IMR-90 (cell line): Measurements from ENCODE around the gene ANKRD22. TPM values are rescaled to one million over a fixed set of nuclear protein-coding genes. Genes with fewer than 3 reads are reported as not detected.

Experiments used
- ATAC-seq: fragments of 200-7000 bp; cut with Tn5 transposase; 2 replicates; pipeline ENCODE4 v1.9.1; 2020; ENCODE audit warnings: low read depth, mild to moderate bottlenecking, moderate library complexity
- BruUV-seq: library from RNA; stranded (reverse); fragments of 400-500 nt; replicated peaks from 2 replicates; lab custom pipeline; 2021; lab: Mats Ljungman, UMichigan
- CTCF ChIA-PET: fragments of 300-600 bp; formaldehyde crosslinking; extraction: SDS; loops from one replicate; lab custom pipeline; 2021; ENCODE audit warnings: antibody characterized with exemption; lab: Yijun Ruan, JAX
- POLR2A ChIA-PET: fragments of 300-600 bp; sonication (Branson Sonifier 250); formaldehyde crosslinking; loops from one replicate; lab custom pipeline; 2022; ENCODE audit warnings: antibody characterized with exemption; ENCODE audit not compliant: unreplicated experiment; lab: Charles Lee
- DNase-seq: peaks from one replicate; pipeline ENCODE4 v3.0.0; 2013
- H2AFZ ChIP-seq: replicated peaks from 2 replicates; pipeline ENCODE3; 2013; ENCODE audit warnings: low read length, mild to moderate bottlenecking; ENCODE audit not compliant: poor library complexity
- H2AK5ac ChIP-seq: 2 replicates; pipeline ENCODE4 v1.6.1; 2013; ENCODE audit warnings: low read depth, low read length, inconsistent platforms
- H2AK9ac ChIP-seq: replicated peaks from 2 replicates; pipeline ENCODE3; 2013; ENCODE audit warnings: mild to moderate bottlenecking, low read depth, low read length, moderate library complexity; ENCODE audit not compliant: poor library complexity
- H2BK120ac ChIP-seq: 2 replicates; pipeline ENCODE4 v1.6.1; 2013; ENCODE audit warnings: low read depth, low read length, inconsistent platforms
- H2BK15ac ChIP-seq: 3 replicates; pipeline ENCODE4 v1.6.1; 2013; ENCODE audit warnings: low read depth, low read length, inconsistent platforms
- H2BK20ac ChIP-seq: 2 replicates; pipeline ENCODE4 v1.6.1; 2013; ENCODE audit warnings: low read depth, mild to moderate bottlenecking, inconsistent platforms, low read length, moderate library complexity
- H2BK5ac ChIP-seq: 2 replicates; pipeline ENCODE4 v1.6.1; 2013; ENCODE audit warnings: mild to moderate bottlenecking, low read depth, low read length, inconsistent platforms; ENCODE audit not compliant: poor library complexity, severe bottlenecking
- H3K14ac ChIP-seq: replicated peaks from 2 replicates; pipeline ENCODE4 v1.6.1; 2013; ENCODE audit warnings: low read depth, low read length, inconsistent platforms
- H3K18ac ChIP-seq: 2 replicates; pipeline ENCODE4 v1.6.1; 2013; ENCODE audit warnings: low read depth, low read length, control low read depth
- H3K23ac ChIP-seq: 2 replicates; pipeline ENCODE4 v1.6.1; 2013; ENCODE audit warnings: low read depth, low read length, inconsistent platforms
- H3K27ac ChIP-seq: 2 replicates; pipeline ENCODE4 v1.5.1; 2013; ENCODE audit warnings: mild to moderate bottlenecking, control low read depth, low read length; ENCODE audit not compliant: insufficient read depth
- H3K27me3 ChIP-seq: 2 replicates; pipeline ENCODE4 v1.6.1; 2013; ENCODE audit warnings: low read length; ENCODE audit not compliant: control insufficient read depth, insufficient read depth
- H3K36me3 ChIP-seq: 2 replicates; pipeline ENCODE4 v1.6.1; 2013; ENCODE audit warnings: low read length, mixed read lengths; ENCODE audit not compliant: control insufficient read depth, insufficient read depth
- H3K4ac ChIP-seq: 2 replicates; pipeline ENCODE4 v1.6.1; 2013; ENCODE audit warnings: low read depth, low read length, inconsistent platforms
- H3K4me1 ChIP-seq: 2 replicates; pipeline ENCODE4 v1.6.1; 2013; ENCODE audit warnings: low read length, mixed read lengths; ENCODE audit not compliant: control insufficient read depth, insufficient read depth
- H3K4me2 ChIP-seq: 2 replicates; pipeline ENCODE4 v1.6.1; 2013; ENCODE audit warnings: low read depth, mild to moderate bottlenecking, control low read depth, low read length, moderate library complexity
- H3K4me3 ChIP-seq: 2 replicates; pipeline ENCODE4 v1.5.1; 2013; ENCODE audit warnings: low read depth, mild to moderate bottlenecking, control low read depth, low read length, moderate library complexity; ENCODE audit not compliant: insufficient read depth
- H3K56ac ChIP-seq: 2 replicates; pipeline ENCODE4 v1.6.1; 2013; ENCODE audit warnings: low read length, inconsistent platforms; ENCODE audit not compliant: insufficient read depth; ENCODE audit errors: extremely low read depth
- H3K79me1 ChIP-seq, 2 experiments: 2 replicates each; pipeline ENCODE4 v1.6.1; 2013; ENCODE audit warnings: low read length in 2 of 2, inconsistent platforms in 1 of 2, low read depth in 1 of 2
- H3K9ac ChIP-seq: 2 replicates; pipeline ENCODE4 v1.6.1; 2013; ENCODE audit warnings: low read depth, low read length, control low read depth
- H3K9me1 ChIP-seq: 2 replicates; pipeline ENCODE4 v1.6.1; 2013; ENCODE audit warnings: low read length, inconsistent platforms; ENCODE audit not compliant: insufficient read depth
- H3K9me3 ChIP-seq: 2 replicates; pipeline ENCODE4 v1.6.1; 2013; ENCODE audit warnings: low read length; ENCODE audit not compliant: control insufficient read depth, insufficient read depth
- H4K20me1 ChIP-seq: 2 replicates; pipeline ENCODE4 v1.6.1; 2013; ENCODE audit warnings: low read length, inconsistent platforms; ENCODE audit not compliant: insufficient read depth
- H4K5ac ChIP-seq: 2 replicates; pipeline ENCODE4 v1.6.1; 2013; ENCODE audit warnings: mild to moderate bottlenecking, low read depth, low read length, control low read depth
- H4K8ac ChIP-seq, 2 experiments: 2 replicates each; pipeline ENCODE4 v1.6.1; 2013; ENCODE audit warnings: low read depth in 2 of 2, low read length in 2 of 2, control low read depth in 1 of 2, inconsistent platforms in 1 of 2
- H4K91ac ChIP-seq: 2 replicates; pipeline ENCODE4 v1.6.1; 2013; ENCODE audit warnings: low read depth, low read length, inconsistent platforms; ENCODE audit not compliant: insufficient read depth
- BHLHE40 ChIP-seq: fragments of 150-350 bp; IDR thresholded peaks from 2 replicates; pipeline ENCODE4 v1.6.1; 2016; ENCODE audit warnings: mild to moderate bottlenecking, low read depth, low read length
- FOS ChIP-seq: fragments of 150-350 bp; IDR thresholded peaks from 2 replicates; pipeline ENCODE4 v1.6.1; 2016; ENCODE audit warnings: low read depth, low read length
- MAFK ChIP-seq: IDR thresholded peaks from 2 replicates; pipeline ENCODE4 v1.6.1; 2012; ENCODE audit warnings: low read depth, low read length, improper control_type of control experiment
- WGBS, 2 experiments: methylation state at CpG; one replicate each; pipeline versions ENCODE4 v1.1.5 to v1.1.7; 2013; ENCODE audit warnings: missing lambda C conversion rate in 2 of 2; ENCODE audit not compliant: insufficient read length in 1 of 2; ENCODE audit errors: extremely low coverage in 2 of 2; 5-methylcytosine and 5-hydroxymethylcytosine counted together
- dilution Hi-C: fragments of 300-500 bp; cut with HindIII; formaldehyde crosslinking; loops from one replicate; pipeline ENCODE4 v1.14.3; 2018; ENCODE audit warnings: low sequenced_read_pairs; ENCODE audit not compliant: unreplicated experiment
- in situ Hi-C: fragments of 300-500 bp; cut with MboI; formaldehyde crosslinking; loops from 3 replicates; pipeline ENCODE4 v1.14.3; 2019; ENCODE audit warnings: low sequenced_read_pairs, inconsistent platforms, mixed read lengths
- intact Hi-C: fragments of 100-400 bp; cut with micrococcal nuclease; formaldehyde crosslinking; loops from 2 replicates; pipeline ENCODE4 v1.10.0; 2022
- polyA plus RNA-seq, 3 experiments: library from polyadenylated mRNA; depleted of rRNA; stranded (reverse); fragments of >200 nt; gene quantifications; 2 replicates each; pipeline ENCODE4 v1.2.3, GENCODE V29; 2012; ENCODE audit warnings: low replicate concordance in 1 of 3
- total RNA-seq: library from RNA; depleted of rRNA; stranded (reverse); fragments of >200 nt; gene quantifications from 2 replicates; pipeline ENCODE4 v1.2.3, GENCODE V29; 2012

ANKRD22 gene
- total and polyA plus RNA-seq, 2 of the 4 experiments (the other 2 are of a cell fraction), result not detected

DNA sequence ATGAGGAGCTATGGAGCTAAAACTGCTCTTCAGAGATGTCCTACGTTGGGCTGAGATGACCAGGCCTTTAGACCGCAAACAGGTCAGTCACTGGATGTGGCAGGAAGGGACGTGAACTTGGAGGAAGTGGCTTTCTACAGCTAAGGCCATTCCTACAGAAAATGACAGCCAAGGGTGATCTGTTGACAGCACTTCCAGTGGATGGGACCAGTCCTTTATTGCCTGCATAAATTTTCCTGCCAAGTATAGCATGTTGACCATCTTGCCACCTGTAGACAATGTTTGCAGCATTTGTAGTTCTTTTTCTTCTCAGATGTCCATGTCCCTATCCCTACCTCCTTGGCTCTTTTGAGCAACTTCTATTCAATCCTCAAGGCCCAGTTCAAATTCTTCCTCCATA is 45.7 kb downstream of the ANKRD22 start:
- dilution Hi-C loops (no loop called here), intact Hi-C loops (no loop called here), in situ Hi-C loops (no loop called here)
- Histone ChIP-seq H3K79me1 (no peaks in the 10 kb centered on the region), H3K9me3 (no peaks in the 10 kb centered on the region), H3K14ac (no peak overlapping the region), H2AFZ (no peak overlapping the region), H2BK20ac (no peak overlapping the region), H3K36me3 (no peaks in the 10 kb centered on the region), H3K56ac (no peak overlapping the region), H3K4ac (no peak overlapping the region), H3K27me3 (peaks cover 5% of the 10 kb centered on the region), H3K27ac (no peak overlapping the region), H3K23ac (0 out of 2 replicates have a peak overlapping the region, but pooled peaks have one; percentile 4), H2BK15ac (no peak overlapping the region), H3K9ac (no peak overlapping the region), H2AK9ac (no peak overlapping the region), H2AK5ac (no peak overlapping the region), H2BK120ac (no peak overlapping the region), H4K5ac (no peak overlapping the region), H3K18ac (no peak overlapping the region), H3K4me3 (no peak overlapping the region), H3K4me1 (no peaks in the 10 kb centered on the region), H3K9me1 (no peaks in the 10 kb centered on the region), H4K91ac (no peak overlapping the region), H3K4me2 (no peak overlapping the region), H4K8ac (no peak overlapping the region), H4K20me1 (no peaks in the 10 kb centered on the region), H2BK5ac (no peak overlapping the region)
- no TSS peak for BruUV-seq
- ChIA-PET CTCF (no interaction called here), POLR2A (no interaction called here)
- 75% methylated on average over 2 of the region's 3 CpGs; no CpG with 5 or more reads in 1 of the 2 experiments for WGBS, 2 experiments
- ATAC-seq (no peak), DNase-seq (no peak)
- TF ChIP-seq FOS (no peak), BHLHE40 (no peak), MAFK (no peak)
